IPS-NIHi7 (cell line): ENCODE data around the gene POLR1E.
A peak's percentile ranks its signal among the peaks of the same experiment; 100 is the strongest.
"Not testable (repeated sequence)": the region's sequence is repeated elsewhere in the genome, so short reads cannot be mapped to it uniquely, and the experiment has no call there.

ENCODE experiments used
- DNase-seq: peaks from one replicate; pipeline ENCODE4 v3.0.0; 2012; ENCODE audit warnings: mixed read lengths; ENCODE audit errors: extremely low spot score

The POLR1E gene

GRCh38 chr9:37465249-37466036 is 20.3 kb upstream of the POLR1E start, which contains the start of gene ZBTB5:
TSS of gene ZBTB5 (minus strand) at chr9:37465450. CDS start at chr9:37442551, 22,899 bp downstream.
- DNase-seq: peak; percentile 95

DNA sequence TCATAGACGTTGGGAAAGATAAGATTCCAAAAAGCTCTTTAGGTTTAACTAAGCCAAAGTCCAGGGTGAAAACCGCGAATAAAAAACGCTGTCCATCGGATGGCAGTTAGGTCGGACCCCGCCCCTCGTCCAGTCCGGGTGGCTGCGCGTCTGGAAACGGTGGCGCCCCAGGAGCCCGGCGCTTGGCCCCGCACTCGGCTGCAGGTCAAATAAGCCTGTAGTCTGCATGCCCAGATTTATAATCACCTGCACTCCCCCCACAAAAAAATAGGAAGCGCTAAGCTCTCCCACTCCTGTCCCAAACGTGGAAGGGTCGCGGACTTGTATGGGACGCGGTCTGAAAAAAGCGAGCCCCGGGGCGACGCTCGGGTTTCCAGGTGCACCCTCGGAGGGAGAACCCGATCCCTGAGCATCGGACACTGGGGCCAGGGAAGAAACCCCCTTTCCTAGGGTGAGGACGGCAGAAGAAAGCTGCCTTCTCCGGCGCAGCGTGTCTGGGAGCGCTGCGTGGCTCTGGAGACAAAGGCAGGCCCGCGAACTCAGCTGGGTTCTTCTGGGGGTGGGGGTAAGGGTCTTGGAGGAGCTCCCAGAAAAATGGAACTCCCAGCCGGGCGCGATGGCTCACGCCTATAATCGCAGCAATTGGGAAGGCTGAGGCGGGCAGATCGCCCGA is 19.6 kb upstream of the POLR1E start:
- DNase-seq: peak; percentile 51

DNA sequence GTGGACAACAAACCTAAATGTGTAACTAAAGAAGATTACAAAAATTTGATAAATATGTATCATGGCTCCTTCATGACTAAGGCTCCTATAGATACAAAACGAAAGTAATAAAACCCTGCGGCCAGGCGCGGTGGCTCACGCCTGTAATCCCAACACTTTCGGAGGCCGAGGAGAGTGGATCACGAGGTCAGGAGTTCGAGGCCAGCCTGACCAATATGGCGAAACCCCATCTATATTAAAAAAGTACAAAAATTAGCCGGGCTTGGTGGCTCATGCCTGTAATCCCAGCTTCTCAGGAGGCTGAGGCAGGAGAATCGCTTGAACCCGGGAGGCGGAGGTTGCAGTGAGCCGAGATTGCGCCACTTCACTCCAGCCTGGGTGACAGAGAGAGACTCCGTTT is 18.2 kb upstream of the POLR1E start:
- DNase-seq: not testable (repeated sequence)

GRCh38 chr9:37468620-37469019 is 17.1 kb upstream of the POLR1E start:
- DNase-seq: no peak

GRCh38 chr9:37471942-37472684 is 13.6 kb upstream of the POLR1E start:
- peak; percentile 65 for DNase-seq

GRCh38 chr9:37473982-37474381 is 11.8 kb upstream of the POLR1E start:
- not testable (repeated sequence) for DNase-seq

DNA sequence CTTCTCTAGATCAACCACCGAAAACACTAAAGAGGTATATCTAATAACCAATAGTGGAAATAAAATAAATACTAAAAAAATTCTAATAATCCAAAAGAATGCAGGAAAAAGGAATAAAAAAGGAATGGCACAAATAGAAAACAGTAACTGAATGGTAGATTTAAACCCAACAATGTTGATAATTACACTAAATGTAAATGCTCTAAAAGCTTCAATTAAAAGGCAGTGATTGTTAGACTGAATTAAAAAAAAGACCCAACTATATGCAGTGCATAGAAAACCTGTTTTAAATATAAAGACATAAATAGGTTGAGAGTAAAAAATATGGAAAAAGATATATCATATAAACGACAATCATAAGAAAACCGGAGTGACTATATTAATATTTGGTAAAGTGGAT is 11.3 kb upstream of the POLR1E start:
- DNase-seq: no peak

- no peak for DNase-seq
Observed at GRCh38 chr9:37476930-37477329, 8.8 kb upstream of the POLR1E start.

- DNase-seq: not testable (repeated sequence)
Observed at GRCh38 chr9:37477443-37477842, 8.3 kb upstream of the POLR1E start.

- not testable (repeated sequence) for DNase-seq
Observed at GRCh38 chr9:37477987-37478619, 7.6 kb upstream of the POLR1E start.

DNA sequence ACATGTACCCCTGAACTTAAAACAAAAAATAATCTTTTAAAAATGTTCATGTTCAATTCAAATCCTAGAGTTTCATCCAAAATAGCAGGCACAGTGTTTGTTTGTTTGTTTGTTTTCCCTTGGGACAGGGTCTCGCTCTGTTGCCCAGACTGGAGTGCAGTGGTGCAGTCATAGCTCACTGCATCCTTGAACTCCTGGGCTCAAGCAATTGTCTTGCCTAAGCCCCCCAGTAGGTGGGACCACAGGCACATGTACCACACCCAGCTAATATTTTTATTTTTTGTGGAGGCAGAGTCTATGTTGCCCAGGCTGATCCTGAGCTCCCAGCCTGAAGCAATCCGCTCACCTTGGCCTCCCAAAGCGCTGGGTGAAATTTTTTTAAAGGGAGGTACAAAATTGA is 5.0 kb upstream of the POLR1E start:
- DNase-seq: no peak

DNA sequence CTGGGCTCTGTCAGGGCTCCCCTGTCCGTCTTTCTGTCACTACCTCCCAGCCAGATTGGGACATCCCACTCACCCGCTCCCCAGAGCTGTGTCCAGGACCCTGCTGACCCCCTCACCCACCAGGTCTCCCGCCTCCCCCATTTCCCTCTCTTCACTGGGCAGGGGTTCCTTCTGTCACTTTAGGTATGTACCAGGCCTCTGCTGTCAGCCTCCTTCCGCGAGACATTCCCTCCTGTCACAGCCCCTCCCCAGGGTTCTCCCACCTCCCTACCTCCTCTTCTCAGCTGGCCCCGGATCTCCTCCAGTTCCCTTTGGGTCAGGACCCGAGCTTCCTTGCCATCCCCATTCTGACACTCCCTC is 488 bp downstream of the POLR1E start:
- no peak for DNase-seq

GRCh38 chr9:37486616-37487548 is 1.1 kb downstream of the POLR1E start:
- DNase-seq: no peak

DNA sequence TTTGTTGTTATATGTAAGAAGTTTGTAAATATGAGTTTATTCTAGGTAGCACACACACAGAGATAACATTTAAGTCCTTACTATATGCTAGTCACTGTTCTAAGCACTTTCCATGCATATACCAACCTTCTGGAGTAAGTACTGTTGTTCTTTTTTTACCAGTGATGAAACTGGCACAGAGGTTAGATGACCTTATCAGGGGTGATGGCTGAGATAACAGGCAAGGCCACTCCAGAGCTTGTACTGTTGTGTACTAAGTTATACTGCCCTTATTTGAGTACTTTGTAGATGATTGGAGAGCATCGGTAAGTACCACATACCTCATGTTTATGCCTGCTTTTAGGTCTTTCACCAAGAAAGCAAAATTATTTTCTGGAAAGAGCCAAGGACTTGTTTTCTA is 6.2 kb downstream of the POLR1E start:
- DNase-seq: no peak

DNA sequence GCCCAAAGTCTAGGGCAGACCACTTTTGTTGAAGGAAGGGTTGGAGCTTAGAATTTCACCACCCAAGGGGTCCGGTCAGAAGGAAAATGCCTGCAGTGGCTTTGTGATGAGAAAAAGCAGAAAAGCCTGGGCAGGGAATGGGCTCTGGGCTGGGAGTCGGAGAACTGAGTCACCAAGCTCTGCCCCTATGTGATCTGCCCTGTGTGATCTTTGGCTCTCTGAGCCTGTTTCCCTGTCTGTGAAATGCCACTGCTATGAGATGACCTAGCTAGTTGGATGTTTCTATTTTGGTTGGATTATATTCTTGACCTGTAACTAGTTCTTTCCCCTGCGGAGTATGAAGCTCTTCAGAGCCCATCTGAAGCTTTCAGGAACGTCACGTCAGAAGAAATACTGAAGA is 9.8 kb downstream of the POLR1E start:
- no peak for DNase-seq

GRCh38 chr9:37496020-37496419 is 10.3 kb downstream of the POLR1E start:
- no peak for DNase-seq

GRCh38 chr9:37497320-37497719 is 11.6 kb downstream of the POLR1E start:
- no peak for DNase-seq

DNA sequence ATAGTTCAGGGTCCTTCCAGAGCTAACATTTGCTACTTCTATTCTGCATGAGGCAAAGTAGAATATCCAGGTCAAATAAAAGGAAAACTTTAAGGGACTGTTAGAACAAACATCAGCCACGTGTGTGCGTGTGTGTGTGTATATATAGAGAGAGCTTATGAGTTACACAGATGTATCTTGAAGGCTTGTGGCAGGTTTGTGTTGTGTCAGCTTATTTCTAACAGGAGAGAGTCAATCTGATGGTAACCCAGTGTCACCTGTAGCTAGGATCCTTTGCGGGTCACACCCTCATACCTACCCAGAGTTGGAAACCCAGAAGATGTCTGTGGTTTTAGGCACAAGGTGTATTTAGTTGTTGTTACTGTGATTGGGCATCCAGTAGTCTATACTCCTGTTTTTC is 12.7 kb downstream of the POLR1E start:
- DNase-seq: no peak

DNA sequence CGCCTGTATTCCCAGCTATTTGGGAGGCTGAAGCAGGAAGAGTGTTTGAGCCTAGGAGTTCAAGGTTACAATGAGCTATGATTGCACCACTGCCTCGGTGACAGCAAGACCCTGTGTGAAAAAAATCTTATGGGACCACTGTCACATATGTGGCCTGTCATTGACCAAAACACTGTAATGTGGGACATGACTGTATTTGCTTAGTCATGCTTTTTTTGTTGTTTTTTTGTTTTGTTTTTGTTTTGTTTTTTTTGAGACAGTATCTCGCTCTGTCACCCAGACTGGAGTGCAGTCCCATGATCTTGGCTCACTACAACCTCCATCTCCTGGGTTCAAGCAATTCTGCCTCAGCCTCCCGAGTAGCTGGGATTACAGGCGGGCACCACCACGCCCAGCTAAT is 13.5 kb downstream of the POLR1E start:
- DNase-seq: no peak

DNA sequence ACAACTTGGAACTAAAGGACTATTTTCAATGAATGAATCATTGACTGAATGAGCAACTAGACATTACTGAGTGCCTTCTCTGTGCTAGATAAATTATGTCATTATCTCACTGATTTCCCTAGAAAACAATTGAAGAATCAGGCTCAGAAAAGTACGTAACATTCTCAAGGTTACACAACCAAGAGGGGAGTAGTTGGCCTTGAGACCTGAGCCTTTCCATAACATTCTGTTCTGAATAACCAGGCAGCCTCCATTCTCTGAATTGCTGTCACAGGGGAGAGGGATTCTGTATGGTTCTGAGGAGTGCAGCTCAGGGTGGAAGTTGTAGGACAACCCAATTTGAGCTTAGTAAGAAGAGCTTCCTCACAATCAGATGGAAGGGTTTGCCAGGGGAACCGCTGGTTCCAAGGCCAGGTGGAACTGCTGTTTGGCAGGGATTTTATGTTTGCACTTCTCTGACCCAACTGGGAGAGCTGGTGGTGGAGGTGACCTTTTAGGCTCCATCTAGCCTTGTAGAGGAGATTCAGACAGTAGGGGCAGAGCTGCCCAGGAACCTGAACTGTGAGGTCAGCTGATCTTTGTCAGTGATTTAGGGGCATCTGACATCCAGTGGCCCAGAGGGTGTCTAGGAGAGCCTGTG is 16.3 kb downstream of the POLR1E start:
- no peak for DNase-seq

DNA sequence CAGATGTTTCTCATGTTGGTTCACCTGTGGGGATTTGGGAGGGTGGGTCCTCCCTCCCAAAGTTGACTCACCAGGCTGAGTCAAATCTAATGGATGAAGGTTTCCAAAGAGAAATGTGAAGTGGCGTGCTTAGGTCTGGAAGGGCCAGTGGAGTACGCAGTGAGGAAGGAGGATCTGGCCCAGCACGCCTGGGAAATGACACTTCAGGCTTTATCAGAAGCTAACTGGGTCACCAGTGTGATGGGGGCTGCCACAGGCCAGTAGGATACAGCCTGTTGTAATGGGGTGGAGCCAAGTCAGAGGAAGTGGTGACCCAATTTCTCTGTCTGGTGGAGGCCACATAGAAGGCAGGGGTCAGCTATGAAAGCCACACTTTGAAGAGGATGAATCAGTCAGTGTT is 18.0 kb downstream of the POLR1E start:
- no peak for DNase-seq
